Measurements from ENCODE around the gene ZNF70. TPM values are rescaled to one million over a fixed set of nuclear protein-coding genes. Genes with fewer than 3 reads are reported as not detected.
"Not testable (repeated sequence)": the region's sequence is repeated elsewhere in the genome, so short reads cannot be mapped to it uniquely, and the experiment has no call there.

ZNF70 gene
- total and polyA plus RNA-seq, 2 experiments from 2014 or later, result 2.3 to 5.2 TPM

DNA sequence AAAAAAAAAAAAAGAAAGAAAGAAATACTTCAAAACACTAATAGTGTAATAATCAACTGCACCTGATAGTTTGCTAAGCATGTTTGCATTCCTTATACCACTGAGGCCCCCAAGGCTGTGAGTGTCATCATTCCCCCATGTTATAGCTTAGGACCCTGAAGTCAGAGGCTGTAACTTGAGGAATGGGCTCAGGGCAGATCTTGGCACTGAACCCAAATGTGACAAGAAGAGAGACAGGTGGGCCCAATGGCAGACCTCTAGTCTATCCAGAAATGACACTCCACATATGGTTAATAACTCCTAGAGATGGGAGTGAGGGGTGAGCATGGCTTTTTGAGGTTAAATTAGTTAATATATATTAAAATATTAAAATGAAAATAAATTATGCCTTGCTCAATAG, 13.2 kb downstream of the ZNF70 start:
- no peak for DNase-seq (ENCODE audit: low spot score)
- TF ChIP-seq, protein P1, sequence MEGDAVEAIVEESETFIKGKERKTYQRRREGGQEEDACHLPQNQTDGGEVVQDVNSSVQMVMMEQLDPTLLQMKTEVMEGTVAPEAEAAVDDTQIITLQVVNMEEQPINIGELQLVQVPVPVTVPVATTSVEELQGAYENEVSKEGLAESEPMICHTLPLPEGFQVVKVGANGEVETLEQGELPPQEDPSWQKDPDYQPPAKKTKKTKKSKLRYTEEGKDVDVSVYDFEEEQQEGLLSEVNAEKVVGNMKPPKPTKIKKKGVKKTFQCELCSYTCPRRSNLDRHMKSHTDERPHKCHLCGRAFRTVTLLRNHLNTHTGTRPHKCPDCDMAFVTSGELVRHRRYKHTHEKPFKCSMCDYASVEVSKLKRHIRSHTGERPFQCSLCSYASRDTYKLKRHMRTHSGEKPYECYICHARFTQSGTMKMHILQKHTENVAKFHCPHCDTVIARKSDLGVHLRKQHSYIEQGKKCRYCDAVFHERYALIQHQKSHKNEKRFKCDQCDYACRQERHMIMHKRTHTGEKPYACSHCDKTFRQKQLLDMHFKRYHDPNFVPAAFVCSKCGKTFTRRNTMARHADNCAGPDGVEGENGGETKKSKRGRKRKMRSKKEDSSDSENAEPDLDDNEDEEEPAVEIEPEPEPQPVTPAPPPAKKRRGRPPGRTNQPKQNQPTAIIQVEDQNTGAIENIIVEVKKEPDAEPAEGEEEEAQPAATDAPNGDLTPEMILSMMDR (IDR thresholded peaks at IDR 0.05; ENCODE audit: poor library complexity), result no peak
- TF ChIP-seq EZH2 (IDR thresholded peaks at IDR 0.05; ENCODE audit: borderline replicate concordance) (no peak), EZH2phosphoT487 (IDR thresholded peaks at IDR 0.05; ENCODE audit: low read depth, severe bottlenecking, unreplicated experiment) (no peak)

DNA sequence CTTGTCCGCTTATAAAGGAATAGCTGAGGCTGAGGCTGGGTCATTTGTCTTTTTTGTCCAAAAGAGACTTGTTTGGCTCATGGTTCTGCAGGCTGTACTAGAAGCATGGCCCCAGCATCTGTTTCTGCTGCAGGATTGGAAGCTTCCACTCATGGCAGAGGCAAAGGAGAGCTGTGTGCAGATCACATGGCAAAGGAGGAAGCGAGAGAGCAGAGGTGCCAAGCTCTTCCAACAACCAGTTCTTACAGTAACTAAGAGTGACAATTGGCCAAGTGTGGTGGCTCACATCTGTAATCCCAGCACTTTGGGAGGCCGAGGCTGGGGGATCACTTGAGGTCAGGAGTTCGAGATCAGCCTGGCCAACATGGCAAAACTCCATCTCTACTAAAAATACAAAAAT, 22.8 kb downstream of the ZNF70 start:
- H2AFZ ChIP-seq; H3K79me2 ChIP-seq; DNase-seq (ENCODE audit: low spot score); H3K4me2 ChIP-seq; H4K20me1 ChIP-seq (ENCODE audit: insufficient read depth, poor library complexity, severe bottlenecking); H3K4me3 ChIP-seq; H3K4me1 ChIP-seq (ENCODE audit: insufficient read depth); H3K9me3 ChIP-seq (ENCODE audit: low read depth); H3K27ac ChIP-seq; H3K36me3 ChIP-seq (replicated peaks; ENCODE audit: insufficient read depth, low read depth); H3K9me2 ChIP-seq (replicated peaks; ENCODE audit: insufficient read depth); H3K27me3 ChIP-seq: not testable (repeated sequence)
- WGBS (ENCODE audit: low lambda C conversion rate, missing lambda C conversion rate), result 98% methylated on average over 4 of the region's 4 CpGs

More for the DNA sequence above, 13.2 kb downstream of the ZNF70 start:
- Histone ChIP-seq H3K9me2 (replicated peaks; ENCODE audit: insufficient read depth) (no peaks in the 10 kb centered on the region), H3K27me3 (no peaks in the 10 kb centered on the region), H3K4me2 (no peak overlapping the region), H4K20me1 (ENCODE audit: insufficient read depth, poor library complexity, severe bottlenecking) (no peaks in the 10 kb centered on the region), H3K79me2 (no peaks in the 10 kb centered on the region), H3K9me3 (ENCODE audit: low read depth) (no peaks in the 10 kb centered on the region), H2AFZ (no peak overlapping the region), H3K27ac (no peak overlapping the region), H3K4me3 (no peak overlapping the region), H3K36me3 (replicated peaks; ENCODE audit: insufficient read depth, low read depth) (no peaks in the 10 kb centered on the region), H3K4me1 (ENCODE audit: insufficient read depth) (no peaks in the 10 kb centered on the region)

DNA sequence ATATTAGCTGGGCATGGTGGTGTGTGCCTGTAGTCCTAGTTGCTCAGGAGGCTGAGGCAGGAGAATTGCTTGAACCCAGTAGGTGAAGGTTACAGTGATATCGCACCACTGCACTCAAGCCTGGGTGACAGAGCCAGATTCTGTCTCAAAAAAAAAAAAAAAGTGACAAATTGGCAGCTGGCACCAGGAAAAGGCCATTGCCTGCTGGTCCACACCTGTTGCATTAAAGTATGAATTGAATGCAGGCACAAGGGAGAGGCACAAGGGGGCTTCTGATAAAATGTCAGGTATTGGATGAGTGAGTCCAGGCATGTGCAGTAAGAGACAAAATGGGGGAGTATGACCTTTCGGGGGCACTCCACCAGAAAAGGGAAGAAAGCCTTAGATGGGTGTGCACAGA, 28.2 kb downstream of the ZNF70 start:
- no peak overlapping the region for H3K27ac ChIP-seq
- TF ChIP-seq EZH2phosphoT487 (IDR thresholded peaks at IDR 0.05; ENCODE audit: low read depth, severe bottlenecking, unreplicated experiment), result no peak
- TF ChIP-seq, protein P1 (IDR thresholded peaks at IDR 0.05; ENCODE audit: poor library complexity), result no peak
- TF ChIP-seq EZH2 (IDR thresholded peaks at IDR 0.05; ENCODE audit: borderline replicate concordance), result no peak
- H3K9me2 ChIP-seq (replicated peaks; ENCODE audit: insufficient read depth), result no peaks in the 10 kb centered on the region
- no peak overlapping the region for H3K4me2 ChIP-seq
- H3K9me3 ChIP-seq (ENCODE audit: low read depth), result no peaks in the 10 kb centered on the region
- no peaks in the 10 kb centered on the region for H3K27me3 ChIP-seq
- no peaks in the 10 kb centered on the region for H3K4me1 ChIP-seq (ENCODE audit: insufficient read depth)
- no peaks in the 10 kb centered on the region for H3K79me2 ChIP-seq
- H3K4me3 ChIP-seq, result no peak overlapping the region
- H3K36me3 ChIP-seq (replicated peaks; ENCODE audit: insufficient read depth, low read depth), result no peaks in the 10 kb centered on the region
- H4K20me1 ChIP-seq (ENCODE audit: insufficient read depth, poor library complexity, severe bottlenecking), result no peaks in the 10 kb centered on the region
- no peak for DNase-seq (ENCODE audit: low spot score)
- WGBS (ENCODE audit: low lambda C conversion rate, missing lambda C conversion rate), result 96% methylated on average over 2 of the region's 2 CpGs
- H2AFZ ChIP-seq, result no peak overlapping the region

DNA sequence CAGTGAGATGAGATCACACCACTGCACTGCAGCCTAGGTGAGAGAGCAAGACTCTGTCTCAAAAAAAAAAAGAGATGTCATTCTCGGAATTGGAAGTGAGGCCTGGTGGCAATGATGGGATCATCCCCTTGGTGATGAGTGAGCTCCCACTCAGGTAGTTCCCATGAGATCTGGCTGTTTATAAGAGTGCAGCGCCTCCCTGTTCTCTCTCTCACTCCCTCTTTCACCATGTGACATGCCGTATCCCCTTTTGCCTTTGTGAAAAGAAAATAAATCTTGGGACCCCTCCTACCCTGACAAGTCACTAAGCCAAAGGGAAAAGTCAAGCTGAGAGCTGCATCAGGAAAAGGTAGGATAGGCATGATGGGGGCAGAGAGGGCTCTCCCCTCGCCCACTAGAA, 28.8 kb downstream of the ZNF70 start:
- no peak overlapping the region for H3K27ac ChIP-seq
- H3K4me3 ChIP-seq, result no peak overlapping the region
- DNase-seq (ENCODE audit: low spot score), result no peak
- H3K36me3 ChIP-seq (replicated peaks; ENCODE audit: insufficient read depth, low read depth), result no peaks in the 10 kb centered on the region
- 76% methylated on average over 4 of the region's 4 CpGs for WGBS (ENCODE audit: low lambda C conversion rate, missing lambda C conversion rate)
- no peaks in the 10 kb centered on the region for H3K9me2 ChIP-seq (replicated peaks; ENCODE audit: insufficient read depth)
- no peaks in the 10 kb centered on the region for H3K79me2 ChIP-seq
- no peaks in the 10 kb centered on the region for H3K4me1 ChIP-seq (ENCODE audit: insufficient read depth)
- H3K9me3 ChIP-seq (ENCODE audit: low read depth), result no peaks in the 10 kb centered on the region
- H4K20me1 ChIP-seq (ENCODE audit: insufficient read depth, poor library complexity, severe bottlenecking), result no peaks in the 10 kb centered on the region
- no peak overlapping the region for H2AFZ ChIP-seq
- H3K27me3 ChIP-seq, result no peaks in the 10 kb centered on the region
- TF ChIP-seq EZH2phosphoT487 (IDR thresholded peaks at IDR 0.05; ENCODE audit: low read depth, severe bottlenecking, unreplicated experiment), result no peak
- TF ChIP-seq, protein P1 (IDR thresholded peaks at IDR 0.05; ENCODE audit: poor library complexity), result no peak
- TF ChIP-seq EZH2 (IDR thresholded peaks at IDR 0.05; ENCODE audit: borderline replicate concordance), result no peak
- H3K4me2 ChIP-seq, result no peak overlapping the region

Data from hepatocyte (in vitro differentiated cells).